Left kidney (tissue), 2 donors: ENCODE data around the gene RTN4. TPM values are rescaled to one million over a fixed set of nuclear protein-coding genes. Genes with fewer than 3 reads are reported as not detected.

Experiments
- DNase-seq: peaks from one replicate; pipeline ENCODE4 v3.0.0-alpha.2; 2013
- polyA plus RNA-seq: library from polyadenylated mRNA; unstranded; fragments of 120-200 nt; gene quantifications from one replicate; pipeline ENCODE4 v1.2.1, GENCODE V29; 2013; ENCODE audit not compliant: insufficient read length

RTN4 gene
- polyA plus RNA-seq, 1 donor, result 374 TPM

DNA sequence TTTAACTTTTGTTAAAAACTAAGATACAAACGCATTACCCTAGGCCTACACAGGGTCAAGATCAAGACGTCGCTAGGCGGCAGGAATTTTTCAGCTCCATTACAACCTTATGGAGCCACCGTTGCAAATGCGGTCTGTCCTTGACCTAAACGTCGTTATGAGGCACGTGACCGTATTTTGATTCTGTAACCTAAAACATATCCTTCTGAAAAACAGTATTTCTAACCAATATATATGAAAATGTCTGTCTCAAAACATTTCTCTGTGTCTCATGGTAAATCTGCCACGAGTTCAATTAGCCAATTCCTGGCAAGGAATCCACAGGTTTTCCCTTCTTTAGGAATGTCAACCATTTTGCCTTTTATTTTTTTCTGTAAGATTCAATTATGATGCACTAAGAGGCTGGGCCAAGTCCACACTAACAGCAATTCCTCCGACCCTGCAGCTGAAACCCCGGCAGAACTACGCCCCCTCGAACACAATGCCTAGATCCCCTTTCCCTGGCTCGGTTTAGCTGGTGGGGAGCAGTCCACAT lies 1.7 kb downstream of the RTN4 start:
- peak; percentile 58 for DNase-seq

DNA sequence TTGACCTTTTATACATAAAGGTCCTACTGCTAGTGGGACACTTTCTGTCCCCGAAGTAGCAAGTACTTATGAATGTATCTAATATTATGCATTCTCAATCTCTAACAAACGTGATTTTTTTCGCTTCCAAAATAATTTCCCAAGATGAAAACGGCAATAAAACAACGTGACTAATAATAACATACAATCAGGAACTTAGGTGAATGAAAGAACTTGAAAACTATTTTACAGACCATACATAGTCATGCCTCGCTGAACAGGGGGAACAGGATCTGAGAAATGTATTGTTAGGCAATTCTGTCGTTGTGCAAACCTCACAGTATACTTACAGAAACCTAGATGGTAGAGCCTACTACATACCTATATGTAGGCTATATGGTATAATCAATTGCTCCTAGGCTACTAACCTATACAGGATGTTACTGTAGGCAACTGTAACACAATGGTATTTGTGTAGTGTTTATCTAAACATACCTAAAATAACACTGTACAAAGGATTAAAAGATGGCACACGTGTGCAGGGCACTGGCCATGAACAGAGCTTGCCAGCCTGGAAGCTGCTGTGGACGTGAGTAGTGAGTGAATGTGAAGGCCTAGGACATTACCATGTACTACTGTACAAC lies 2.5 kb downstream of the RTN4 start:
- DNase-seq, result no peak

DNA sequence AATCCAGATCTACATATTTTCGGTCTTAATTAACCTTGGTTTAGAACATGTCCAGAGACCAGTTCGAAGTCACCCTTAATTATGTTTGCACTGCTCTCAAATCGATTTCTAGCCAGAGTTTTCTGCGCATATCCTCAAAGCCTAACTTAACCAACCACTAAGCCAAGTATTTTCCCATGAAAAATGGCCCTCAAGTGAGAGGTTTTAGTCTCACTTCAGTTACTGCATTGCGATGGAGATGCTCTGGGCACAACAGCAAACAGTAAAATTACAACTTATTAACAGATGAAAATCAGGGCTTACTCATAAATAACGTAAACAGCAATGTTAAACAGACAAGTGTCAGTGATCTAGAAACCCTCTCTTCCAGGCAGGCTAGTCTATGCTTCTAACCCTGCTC lies 4.5 kb downstream of the RTN4 start:
- DNase-seq, result no peak

DNA sequence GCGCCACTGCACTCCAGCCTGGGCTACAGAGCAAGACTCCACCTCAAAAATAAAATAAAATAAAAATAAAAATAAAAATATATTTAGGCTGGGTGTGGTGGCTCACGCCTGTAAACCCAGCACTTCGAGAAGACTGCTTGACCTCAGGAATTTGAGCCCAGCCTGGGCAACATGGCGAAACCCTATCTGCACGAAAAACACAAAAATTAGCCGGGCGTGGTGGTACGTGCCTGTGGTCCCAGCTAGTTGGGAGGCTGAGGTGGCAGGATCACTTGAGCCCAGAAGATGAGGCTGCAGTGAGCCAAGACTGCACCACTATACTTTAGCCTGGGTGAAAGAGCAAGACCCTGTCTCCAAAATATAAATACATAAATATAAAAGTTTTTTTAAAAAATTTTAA lies 6.4 kb downstream of the RTN4 start:
- DNase-seq, result no peak

DNA sequence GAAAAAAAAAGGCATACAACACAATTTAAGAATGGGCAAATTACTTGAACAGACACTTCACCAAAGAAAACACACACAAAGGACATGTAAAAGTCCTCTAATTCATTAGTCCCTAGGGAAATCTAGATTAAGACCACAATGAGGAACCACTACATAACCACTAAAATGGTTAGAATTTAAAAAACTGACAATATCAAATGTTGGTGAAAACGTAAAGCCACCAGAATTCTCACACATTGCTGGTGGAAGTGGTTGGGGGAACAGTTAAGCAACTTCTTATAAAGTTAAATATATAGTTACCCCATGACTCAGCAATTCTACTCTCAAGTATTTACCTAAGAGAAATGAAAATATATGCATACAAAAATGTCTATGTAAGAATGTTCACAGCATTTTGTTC lies 11.8 kb downstream of the RTN4 start:
- DNase-seq, result no peak

DNA sequence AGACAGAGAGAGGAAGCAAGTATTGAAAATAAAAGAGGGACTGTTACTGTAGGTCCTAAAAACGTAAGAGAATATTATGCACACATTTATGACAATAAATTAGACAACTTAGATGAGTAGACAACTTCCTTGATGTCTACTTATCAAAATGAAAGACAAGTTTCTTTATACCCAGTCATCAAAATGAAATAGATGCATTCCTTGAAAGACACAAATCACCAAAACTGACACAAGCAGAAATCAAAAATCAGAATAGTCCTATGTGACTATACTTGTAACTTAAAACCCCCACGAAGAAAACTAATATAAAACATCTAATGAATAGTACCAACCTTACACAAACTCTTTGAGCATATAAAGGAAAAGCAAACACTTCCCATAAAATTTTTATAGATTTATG lies 14.5 kb downstream of the RTN4 start:
- no peak for DNase-seq

DNA sequence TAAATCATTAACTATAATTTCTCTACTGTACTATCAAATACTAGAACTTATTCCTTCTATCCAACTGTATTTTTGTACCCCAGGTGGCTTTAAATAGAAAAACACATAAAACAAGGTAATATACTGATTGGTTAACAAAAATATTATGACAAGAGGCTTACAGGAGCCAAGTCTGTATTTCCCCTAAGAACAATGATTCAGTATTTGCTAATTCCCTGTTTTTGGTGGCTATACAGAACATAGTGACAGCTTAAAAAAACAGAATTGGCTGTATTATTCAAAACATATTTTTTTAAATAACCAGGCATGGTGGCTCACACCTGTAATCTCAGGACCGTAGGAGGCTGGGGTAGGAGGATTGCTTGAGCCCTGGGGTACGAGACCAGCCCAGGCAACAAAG lies 16.3 kb downstream of the RTN4 start:
- DNase-seq, result no peak

DNA sequence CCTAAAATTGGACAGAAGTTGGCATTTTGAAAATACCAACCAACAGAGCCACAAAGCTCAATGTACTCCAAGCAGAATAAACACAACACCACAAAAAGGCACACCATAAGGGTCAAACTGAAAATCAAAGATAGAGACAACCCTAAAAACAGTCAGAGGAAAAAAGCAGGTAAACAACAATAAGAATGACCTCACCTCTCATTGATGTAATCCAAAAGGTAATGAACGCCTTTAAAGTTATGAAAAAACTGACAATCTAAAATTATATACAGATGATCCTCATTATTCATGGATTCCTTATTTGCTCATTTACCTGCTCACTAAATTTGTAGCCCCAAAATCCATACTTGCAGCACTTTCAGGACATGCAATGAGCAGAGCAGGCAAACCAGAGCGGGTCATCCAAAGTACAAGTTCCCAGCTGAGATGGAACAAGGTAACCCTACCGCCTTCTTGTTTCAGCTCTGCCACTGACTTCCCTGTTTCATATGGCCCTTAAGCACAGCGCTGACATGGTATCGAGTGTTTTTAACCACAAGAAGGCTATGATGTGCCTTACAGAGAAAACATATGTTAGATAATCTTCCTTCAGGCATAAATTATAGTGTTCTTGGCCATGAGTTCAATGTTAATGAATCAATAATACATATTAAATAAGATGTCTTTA lies 17.0 kb downstream of the RTN4 start:
- no peak for DNase-seq

DNA sequence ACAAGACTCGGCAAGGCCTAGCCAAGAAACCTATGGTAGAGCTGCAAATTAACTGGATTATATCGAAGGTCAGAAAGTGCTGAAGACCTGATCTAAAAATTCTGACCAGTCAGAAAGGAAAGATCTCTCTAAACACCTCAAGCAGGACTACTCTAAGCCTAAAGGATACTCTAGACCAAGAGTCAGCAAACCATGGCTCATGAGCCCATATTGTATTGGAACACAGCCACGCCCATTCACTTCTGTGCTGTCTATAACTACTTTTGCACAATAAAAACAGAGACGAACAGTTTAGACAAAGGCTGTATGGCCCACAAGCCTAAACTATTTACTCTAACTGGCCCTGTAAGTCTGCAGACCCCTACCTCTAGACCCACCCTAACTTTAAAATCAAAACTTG lies 18.7 kb downstream of the RTN4 start:
- DNase-seq, result no peak

DNA sequence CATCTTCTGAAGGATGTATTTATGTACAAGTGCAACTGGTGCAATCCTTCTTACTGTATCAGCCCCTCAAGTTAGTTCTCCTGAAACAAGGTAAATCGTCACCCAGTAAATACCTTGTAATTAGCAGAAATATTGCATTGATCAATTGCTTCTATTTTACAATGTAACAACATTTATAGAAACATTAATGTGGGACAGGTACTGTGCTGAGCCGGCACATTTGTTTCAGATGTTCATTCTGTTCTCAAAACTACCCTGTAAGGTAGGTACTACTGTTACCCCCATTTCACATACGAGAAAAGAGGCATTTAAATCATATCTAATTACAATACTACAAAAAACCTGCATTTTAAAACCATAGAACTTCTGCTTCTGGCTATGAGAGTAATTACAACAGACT lies 19.5 kb downstream of the RTN4 start:
- DNase-seq, result no peak

DNA sequence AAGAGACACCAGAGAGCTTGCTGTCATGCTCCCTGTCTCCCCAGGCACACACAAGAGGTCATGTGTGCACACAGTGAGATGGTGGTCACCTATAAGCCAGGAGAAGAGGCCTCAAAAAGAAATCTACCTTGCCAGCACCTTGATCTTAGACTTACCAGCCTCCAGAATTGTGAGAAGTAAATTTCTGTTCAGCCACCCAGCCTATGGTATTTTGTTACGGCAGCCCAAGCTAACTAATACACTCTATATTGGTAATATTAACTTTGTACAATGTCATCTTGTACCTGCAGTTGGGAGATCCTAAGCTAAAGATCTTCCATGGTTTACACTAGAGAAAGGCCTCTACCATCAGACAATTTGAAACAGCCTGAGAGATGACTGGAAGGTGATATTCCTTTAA lies 21.2 kb downstream of the RTN4 start:
- no peak for DNase-seq

DNA sequence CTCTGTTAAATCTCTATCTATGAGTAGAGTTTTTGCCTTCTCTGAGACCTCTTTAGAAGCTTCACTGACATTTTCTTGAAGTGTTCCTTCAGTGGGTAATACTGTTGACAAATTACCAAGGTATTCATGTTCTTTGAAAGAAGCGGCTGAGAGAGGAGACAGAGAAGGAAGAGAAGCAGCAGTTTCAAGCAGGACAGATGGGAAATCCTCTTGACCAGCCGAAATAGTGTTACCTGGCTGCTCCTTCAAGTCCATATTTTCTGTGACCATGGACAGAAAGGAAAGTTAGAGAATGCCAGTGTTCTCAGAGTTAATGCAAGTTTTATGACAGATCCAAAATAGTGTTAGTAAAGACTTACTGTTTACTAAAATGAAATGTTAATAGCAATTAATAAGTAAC lies 23.0 kb downstream of the RTN4 start:
- no peak for DNase-seq

DNA sequence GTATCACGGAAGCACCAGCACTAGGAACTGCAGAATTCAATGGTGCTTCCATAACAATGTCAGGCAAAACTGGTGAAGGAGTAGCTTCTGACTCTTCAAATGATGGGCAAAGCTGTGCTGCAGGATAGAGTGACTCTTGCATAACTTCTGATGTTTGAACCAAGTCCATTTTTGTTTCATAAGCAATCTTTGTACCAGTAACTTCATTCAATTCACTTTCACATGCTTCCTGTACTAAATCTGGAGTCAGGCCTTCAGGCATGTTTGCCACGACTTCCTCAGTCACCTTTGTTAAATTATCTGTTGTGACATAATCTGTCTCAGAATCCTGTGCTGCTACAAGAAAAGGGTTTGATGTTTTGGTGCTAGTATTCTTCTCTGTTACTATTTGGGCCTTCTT lies 24.0 kb downstream of the RTN4 start:
- no peak for DNase-seq

DNA sequence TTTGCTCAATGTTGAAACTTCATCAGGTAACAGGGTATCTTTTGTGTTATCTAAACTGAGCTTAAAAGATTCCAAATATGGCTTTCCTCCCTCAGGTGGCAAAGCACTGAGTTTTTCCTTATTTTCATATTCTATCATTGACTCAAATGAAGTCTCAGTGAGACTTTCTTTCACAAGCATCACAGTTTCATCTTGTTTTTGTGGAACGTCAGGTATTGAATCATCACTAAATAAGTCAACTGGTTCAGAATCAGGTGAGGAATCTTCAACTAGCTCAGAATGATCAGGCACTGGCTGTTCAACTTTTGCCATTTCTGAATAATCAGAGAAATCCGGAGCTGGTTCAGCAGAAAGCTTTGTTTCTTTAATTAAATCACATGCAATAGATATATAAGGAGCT lies 24.6 kb downstream of the RTN4 start:
- no peak for DNase-seq

DNA sequence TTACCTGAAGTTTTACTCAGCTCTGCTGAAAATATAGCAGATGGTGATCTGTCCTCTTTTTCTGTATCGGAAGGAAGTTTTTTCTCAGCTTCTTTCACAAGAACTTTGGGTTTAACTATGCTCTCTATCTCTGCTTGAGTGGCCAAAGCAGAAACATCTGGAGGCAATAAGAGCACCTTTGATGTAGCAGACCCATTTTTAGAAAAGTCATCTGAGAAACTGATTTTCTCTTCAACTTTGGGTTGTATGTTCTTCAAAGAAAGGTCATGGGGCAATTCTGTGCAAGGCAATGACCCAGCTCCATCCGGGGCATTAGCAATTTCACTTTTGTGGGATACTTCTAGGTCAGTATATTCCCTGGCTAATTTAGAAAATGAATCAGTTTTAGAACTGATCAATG lies 25.2 kb downstream of the RTN4 start:
- DNase-seq, result no peak

DNA sequence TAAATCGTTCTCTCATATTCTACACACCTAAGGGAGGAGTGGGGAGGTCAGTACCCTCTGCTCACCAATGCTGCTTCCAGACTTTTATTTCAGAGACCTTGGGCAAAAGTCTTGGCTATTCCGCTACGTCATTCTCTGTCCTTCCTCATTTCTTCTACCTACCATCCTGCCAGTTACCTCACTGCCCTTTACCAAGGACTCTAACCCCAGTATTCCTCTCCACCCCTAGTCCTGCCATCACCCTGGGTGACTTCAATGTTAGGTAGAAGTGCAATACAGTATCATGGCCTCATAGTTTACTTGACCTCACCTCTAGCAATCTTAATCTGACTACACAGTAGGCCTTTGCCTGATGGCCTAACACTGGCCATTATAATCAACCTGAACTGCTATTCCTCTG lies 27.8 kb downstream of the RTN4 start:
- no peak for DNase-seq

DNA sequence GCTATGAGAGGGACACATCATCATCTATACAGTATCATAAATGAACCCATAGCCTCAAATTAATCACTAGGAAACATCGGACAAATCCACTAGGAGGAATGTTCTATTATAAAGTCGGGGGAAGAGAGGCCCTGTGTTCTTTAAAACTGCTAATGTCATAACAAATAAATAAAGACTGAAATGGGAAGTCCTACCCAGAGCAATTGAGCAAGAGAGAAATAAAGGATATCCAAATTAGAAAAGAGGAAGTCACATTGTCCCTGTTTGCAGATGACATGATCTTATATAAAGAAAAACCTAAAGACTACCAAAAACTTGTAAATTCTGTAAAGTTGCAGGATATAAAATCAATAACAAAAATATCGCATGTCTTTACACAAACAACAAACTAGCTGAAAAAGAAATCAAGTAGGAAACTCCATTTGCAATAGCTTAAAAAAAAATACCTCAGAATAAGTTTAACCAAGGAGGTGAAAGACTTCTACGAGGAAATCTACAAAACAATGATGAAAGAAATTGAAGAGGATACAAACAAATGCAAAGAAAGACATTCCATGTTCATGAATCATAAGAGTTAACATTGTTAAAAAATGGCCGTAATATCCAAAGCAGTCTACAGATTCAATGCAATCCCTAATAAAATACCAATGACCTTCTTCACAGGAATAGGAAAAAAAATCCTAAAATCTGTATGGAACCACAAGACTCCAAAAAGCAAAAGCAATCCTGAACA lies 30.6 kb downstream of the RTN4 start:
- DNase-seq, result no peak

DNA sequence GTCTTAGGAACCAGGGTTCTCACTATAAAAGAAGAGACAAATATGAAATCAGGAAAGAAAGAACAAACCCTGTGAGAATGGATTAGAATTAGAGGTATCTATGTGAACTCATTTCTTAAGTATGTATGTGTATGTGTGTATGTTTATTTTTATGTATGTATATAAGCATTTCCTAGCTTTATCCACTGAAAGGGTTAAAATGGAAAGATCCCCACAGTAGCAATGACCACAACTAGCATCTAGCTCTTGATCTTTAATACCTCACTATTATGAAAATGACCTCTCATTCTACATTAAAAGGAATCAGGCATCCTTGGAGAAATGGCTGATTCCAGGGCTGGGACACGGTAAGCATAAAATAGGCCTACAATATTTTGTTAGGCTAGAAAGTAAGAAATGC lies 31.6 kb downstream of the RTN4 start:
- DNase-seq, result no peak

DNA sequence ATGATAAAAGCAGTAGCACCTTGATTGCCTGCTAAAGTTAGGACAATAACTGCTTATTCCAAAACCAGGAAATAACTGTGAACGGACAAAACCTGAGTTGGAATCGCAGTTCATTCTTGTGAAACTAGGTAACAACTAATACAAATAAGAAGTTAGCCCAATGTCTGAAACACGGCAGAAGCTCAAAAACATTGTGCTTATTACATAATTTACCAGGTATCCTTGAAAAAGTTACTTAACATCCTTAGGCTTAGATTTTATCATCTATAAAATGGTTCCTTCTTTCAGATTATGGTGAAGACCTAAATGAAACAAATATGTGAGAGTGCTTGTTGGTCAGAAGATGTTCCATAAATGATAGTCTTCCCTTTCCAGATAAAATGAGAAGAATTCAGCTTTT lies 32.4 kb downstream of the RTN4 start:
- DNase-seq, result no peak

DNA sequence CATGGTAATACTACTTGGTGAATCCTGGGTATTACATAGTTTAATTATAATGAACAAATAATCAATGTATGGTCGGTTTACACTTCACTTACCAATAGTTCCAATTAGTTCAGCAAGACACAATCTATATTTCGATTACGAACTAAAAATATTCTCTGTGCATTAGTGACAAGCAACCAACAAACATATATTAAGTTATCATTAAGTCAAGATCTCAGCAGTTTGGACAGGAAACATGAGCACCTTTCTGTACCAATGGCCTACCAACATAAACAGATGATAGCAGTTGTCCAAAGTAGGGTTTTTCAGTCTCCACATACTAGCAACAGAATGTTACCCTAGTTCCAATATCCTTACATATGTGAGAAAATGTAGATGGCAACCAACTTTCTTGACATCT lies 32.8 kb downstream of the RTN4 start:
- no peak for DNase-seq

DNA sequence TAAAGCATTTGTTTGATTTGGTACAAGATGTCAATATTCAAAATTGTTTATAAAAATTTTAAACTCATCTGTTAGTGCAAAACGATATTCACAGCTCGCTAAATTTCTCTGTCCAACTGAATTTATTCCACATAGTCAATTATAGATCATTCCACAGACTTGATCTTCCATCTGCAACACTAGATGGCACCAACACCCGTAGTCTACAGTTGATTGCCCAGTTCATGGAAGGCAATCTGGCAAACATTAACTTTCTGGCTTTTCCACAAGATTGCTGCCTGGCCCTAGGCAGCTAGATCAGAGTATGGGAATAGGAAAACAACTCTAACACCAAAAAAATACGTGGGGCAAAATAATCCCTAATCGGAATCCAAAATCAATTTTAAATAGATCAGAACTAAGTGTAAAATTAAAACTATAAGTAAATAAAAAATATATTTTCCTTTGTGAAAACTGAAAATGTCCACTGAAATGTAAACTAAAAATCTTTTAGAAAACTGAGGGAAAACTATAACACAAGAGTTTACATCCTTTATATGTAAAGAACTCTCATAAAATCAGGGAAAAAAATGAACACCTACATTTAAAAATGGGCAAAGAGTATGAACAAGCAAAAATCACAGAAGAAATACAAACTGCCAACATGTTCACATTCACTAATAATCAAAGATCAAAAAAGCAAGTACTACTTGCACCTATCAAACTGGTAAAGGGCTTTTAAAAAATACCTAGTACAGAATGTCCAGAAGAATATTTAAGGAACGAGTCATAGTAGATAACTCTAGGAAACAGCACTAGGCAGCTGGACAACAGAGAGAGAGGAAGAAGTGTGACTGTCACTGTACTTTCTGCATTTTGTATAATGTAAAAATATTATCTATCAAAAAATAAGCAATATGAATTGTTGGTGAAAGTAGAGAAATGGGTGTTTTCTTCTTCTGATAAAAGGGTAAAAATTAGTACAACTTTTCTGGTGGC lies 35.0 kb downstream of the RTN4 start:
- DNase-seq, result peak; percentile 71

DNA sequence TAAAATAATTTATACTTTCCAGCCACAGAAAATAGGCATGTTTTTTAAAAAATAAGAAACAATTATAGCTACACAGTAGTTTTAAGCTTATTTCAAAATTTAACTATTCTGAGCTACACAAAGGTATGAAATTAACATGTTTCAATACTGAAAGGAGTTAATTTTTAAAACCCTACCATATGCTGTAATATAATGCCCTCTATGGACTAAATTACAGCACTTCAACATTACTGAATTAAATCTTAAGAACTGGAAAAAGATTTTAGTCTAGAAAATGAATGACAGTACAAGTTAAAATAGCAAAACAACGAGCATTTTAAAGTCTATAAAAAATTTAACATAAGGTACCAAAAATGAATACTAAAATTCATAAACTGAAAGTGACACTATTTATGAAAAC lies 36.3 kb downstream of the RTN4 start:
- DNase-seq, result no peak
